Aorta (tissue), 5 donors: ENCODE results near the gene CASP12. TPM values are rescaled to one million over a fixed set of nuclear protein-coding genes. Genes with fewer than 3 reads are reported as not detected.

Experiments
- ATAC-seq: fragments of 200-7000 bp; cut with Tn5 transposase; one replicate; pipeline ENCODE4 v1.9.1; 2022; ENCODE audit warnings: moderate library complexity; ENCODE audit not compliant: low FRiP score
- DNase-seq, 2 donors: peaks; one replicate each; pipeline ENCODE4 v3.0.0-alpha.2; 2020
- H3K27ac ChIP-seq, 2 donors: one replicate each; pipeline ENCODE4 v1.5.1; 2013; ENCODE audit warnings: low read length in 2 of 2, mild to moderate bottlenecking in 2 of 2, moderate library complexity in 2 of 2, control low read depth in 1 of 2, inconsistent platforms in 1 of 2, low read depth in 1 of 2
- H3K27me3 ChIP-seq, 2 donors: one replicate each; pipeline ENCODE4 v1.6.1; 2013; ENCODE audit warnings: control low read depth in 1 of 2, low read length in 1 of 2, mild to moderate bottlenecking in 1 of 2, moderate library complexity in 1 of 2; ENCODE audit not compliant: insufficient read depth in 2 of 2, control insufficient read depth in 1 of 2
- H3K36me3 ChIP-seq, 2 donors: one replicate each; pipeline ENCODE4 v1.6.1; 2013; ENCODE audit warnings: control low read depth in 1 of 2, low read length in 1 of 2, mild to moderate bottlenecking in 1 of 2; ENCODE audit not compliant: insufficient read depth in 2 of 2, control insufficient read depth in 1 of 2
- H3K4me1 ChIP-seq, 2 donors: one replicate each; pipeline ENCODE4 v1.6.1; 2013; ENCODE audit warnings: low read length in 2 of 2, control low read depth in 1 of 2, mild to moderate bottlenecking in 1 of 2, moderate library complexity in 1 of 2; ENCODE audit not compliant: insufficient read depth in 2 of 2, control insufficient read depth in 1 of 2
- H3K4me3 ChIP-seq, 2 donors: one replicate each; pipeline ENCODE4 v1.5.1; 2013; ENCODE audit warnings: low read length in 2 of 2, control low read depth in 1 of 2, mild to moderate bottlenecking in 1 of 2
- H3K9me3 ChIP-seq: one replicate; pipeline ENCODE4 v1.6.1; 2013; ENCODE audit warnings: mild to moderate bottlenecking, low read length; ENCODE audit not compliant: control insufficient read depth
- WGBS, 2 donors: extraction: QIAGEN DNeasy Blood & Tissue Kit; methylation state at CpG; one replicate each; pipeline ENCODE4 v1.1.7; 2013; 5-methylcytosine and 5-hydroxymethylcytosine counted together
- intact Hi-C, 2 donors: fragments of 100-400 bp; cut with DNase I; formaldehyde crosslinking; loops; one replicate each; pipeline versions ENCODE4 v1.14.2 to v1.15.0; 2022
- polyA plus RNA-seq, 2 donors: library from polyadenylated mRNA; stranded (reverse); fragments of 200-250 nt; gene quantifications; one replicate each; pipeline ENCODE4 v1.2.3, GENCODE V29; 2013
- total RNA-seq, 2 donors: library from RNA; stranded (reverse); fragmentation: NEBNext Ultra II Directional; extraction: Animal tissue kit (Norgen Biotek cat#: 25700); gene quantifications; one replicate each; pipeline ENCODE4 v1.2.1, GENCODE V29; 2021
- donor health status: healthy with polysubstance abuse.
- donor health status: Bipolar disorder and iron deficiency.
- donor health status: DM: no; HTN: no; CAD: no.
- donor health status: DM: no; HTN: no; CAD: no.
- donor health status: DM: yes; HTN: yes; CAD: no.

Gene CASP12
- total and polyA plus RNA-seq, 4 donors, result 2.4 to 5.0 (median 3.8) TPM

DNA sequence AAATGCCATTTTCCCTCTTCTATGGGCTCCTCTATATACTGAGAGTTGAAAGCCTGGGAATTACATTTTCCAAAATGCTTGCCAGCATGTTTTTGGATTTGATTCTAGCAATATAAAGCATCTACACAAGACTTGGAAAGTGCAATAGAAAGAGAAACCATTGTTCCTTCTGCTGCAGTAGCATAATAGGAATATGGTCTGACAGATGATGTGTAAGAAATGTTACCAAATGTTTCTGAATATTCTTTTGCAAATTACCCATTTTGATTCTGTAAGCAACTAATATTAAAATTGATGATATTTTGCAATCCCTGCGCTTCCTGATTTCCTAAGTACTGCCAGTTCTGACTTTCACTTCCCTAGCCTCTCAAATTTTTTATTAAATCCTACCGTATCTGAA lies 61.6 kb downstream of the CASP12 start:
- no peaks in the 10 kb centered on the region for H3K36me3 ChIP-seq
- H3K27me3 ChIP-seq, result no peaks in the 10 kb centered on the region
- H3K4me3 ChIP-seq, result no peak overlapping the region
- H3K4me1 ChIP-seq, result no peaks in the 10 kb centered on the region
- intact Hi-C loops, result no loop called here
- ATAC-seq (no peak), DNase-seq (no peak)
- WGBS, 2 donors, result 44 to 68% methylated on average over 2 of the region's 2 CpGs
- no peak overlapping the region for H3K27ac ChIP-seq
- peaks cover 3% of the 10 kb centered on the region for H3K9me3 ChIP-seq

Other genes starting within 250 kb of the CASP12 start
- gene CASP4, start 70.1 kb upstream of the CASP12 start, total RNA-seq, result 100 to 1,000 TPM in 1 of 2 donors, 10 to 100 TPM in 1; 55.5 to 103 TPM
- gene CASP4, start 70.1 kb upstream of the CASP12 start, polyA plus RNA-seq, result 10 to 100 TPM; 33.6 to 59.6 TPM
- gene CASP5, start 124.7 kb upstream of the CASP12 start, total RNA-seq, result 1 to 10 TPM in 1 of 2 donors, under 1 TPM in 1; 0.88 to 2.0 TPM
- gene CASP5, start 124.7 kb upstream of the CASP12 start, polyA plus RNA-seq, result under 1 TPM in 1 of 2 donors, not detected in 1; 0.88 TPM
- gene CASP1, start 136.7 kb upstream of the CASP12 start, total RNA-seq, result 10 to 100 TPM; 18.8 to 32.7 TPM
- 10 to 100 TPM; 11.5 to 32.1 TPM for gene CASP1, start 136.7 kb upstream of the CASP12 start, polyA plus RNA-seq
- gene CARD16, start 146.9 kb upstream of the CASP12 start, total RNA-seq, result 10 to 100 TPM; 11.8 to 30.6 TPM
- gene CARD16, start 146.9 kb upstream of the CASP12 start, polyA plus RNA-seq, result 10 to 100 TPM; 16.1 to 23.3 TPM
- gene CARD18, start 241.3 kb upstream of the CASP12 start, total RNA-seq, result not detected
- not detected for gene CARD18, start 241.3 kb upstream of the CASP12 start, polyA plus RNA-seq